T-helper 22 cell (primary cell): ENCODE data around the gene C5orf58.

Experiments used
- DNase-seq: peaks from one replicate; pipeline ENCODE4 v3.0.0-alpha.2; 2020; ENCODE audit warnings: low read depth

The C5orf58 gene

DNA sequence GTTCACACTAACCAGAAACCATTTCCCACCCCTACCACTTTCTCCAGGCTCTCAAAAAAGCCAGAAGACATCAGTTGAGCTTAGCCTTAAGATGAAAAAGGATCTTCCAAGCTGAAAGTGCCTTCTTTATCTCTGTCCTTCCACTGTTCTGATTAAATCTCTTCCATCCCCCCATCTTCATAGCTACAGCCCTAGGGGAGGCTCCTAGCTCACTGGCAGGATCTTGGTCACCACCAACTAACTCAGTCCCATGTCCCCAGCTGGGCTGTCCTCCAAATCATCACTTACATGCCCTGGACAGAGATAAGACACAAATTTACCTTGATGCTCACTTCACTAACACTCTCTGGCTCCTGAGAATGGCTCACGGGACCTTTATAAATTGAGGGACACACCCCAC lies 50.5 kb downstream of the C5orf58 start:
- no peak for DNase-seq

DNA sequence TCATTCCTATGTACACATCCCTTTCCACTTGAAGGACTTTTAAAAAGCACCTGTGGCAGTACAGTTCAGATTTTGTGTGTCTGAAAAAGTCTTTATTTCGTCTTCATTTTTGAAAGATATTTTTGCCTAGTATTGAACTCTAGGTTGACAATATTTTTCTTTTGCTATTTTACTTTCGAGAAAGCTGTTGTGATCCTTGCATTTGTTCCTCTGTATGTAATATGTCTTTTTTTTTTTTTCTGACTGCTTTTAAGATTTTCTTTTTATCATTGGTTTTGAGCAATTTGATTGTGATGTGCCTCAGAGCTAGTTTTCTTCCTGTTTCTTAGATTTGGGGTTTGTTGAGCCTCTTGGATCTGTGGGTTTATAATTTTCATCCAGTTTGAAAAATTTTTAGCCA lies 51.4 kb downstream of the C5orf58 start:
- no peak for DNase-seq

DNA sequence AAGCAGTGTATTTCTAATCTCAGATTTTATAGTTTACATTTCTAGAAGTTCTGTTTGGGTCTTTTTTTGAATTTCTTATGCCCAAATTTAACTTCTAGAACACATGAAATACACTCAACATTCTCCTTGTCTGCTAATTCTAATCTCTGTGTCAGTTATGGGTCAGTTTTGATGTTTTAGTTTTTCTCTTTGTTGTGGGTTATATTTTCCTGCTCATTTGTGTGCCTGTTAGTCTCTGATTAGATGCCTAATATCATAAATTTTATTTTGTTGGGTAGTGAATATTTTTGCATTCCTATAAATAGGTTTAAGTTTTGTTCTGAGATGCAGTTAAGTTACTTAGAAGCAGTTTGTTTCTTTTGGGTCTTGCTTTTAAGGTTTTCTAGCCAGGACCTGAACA lies 52.4 kb downstream of the C5orf58 start:
- no peak for DNase-seq

DNA sequence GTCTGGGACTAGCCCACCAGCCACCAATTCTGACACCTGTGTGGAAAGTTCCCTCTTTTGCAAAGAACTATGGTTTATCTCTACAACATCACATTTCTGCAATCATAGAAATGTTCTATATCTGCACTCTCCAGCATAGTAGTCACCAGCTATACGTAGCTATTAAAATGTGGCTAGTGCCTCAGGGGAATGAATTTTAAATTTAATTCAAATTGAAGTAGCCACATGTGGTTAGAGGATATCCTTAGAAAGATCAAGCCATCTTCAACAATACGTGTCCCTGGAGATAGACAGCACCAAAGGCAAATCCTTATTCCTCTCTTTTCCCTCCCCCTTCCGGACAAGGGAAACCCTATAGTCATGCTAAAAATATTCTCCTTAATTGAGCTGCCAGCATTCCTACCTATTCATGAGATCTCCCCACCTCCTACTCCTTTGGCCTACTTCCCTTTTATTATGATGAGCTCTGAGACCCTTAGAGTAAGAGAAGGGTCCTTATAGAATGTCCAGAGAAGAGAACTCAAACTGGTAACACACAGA lies 53.7 kb downstream of the C5orf58 start:
- no peak for DNase-seq

DNA sequence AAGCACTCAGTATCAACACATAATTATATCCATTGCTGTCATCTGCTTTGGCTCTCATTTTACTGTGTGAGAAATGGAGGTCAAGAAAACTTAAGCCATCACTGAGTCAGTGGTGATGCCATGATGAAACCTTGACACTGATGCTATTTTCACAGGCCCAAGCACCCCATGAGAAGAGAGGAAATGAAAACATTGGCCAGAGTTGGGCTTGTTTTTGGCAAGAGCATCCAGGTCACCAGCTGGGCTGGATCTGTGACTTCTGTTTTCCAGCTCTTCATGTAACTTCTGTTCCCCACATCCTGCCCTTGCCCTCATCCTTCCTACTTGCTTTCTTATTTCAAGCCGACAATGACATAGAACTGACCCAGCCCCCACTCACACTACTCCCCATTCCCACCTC lies 54.7 kb downstream of the C5orf58 start:
- DNase-seq = no peak

DNA sequence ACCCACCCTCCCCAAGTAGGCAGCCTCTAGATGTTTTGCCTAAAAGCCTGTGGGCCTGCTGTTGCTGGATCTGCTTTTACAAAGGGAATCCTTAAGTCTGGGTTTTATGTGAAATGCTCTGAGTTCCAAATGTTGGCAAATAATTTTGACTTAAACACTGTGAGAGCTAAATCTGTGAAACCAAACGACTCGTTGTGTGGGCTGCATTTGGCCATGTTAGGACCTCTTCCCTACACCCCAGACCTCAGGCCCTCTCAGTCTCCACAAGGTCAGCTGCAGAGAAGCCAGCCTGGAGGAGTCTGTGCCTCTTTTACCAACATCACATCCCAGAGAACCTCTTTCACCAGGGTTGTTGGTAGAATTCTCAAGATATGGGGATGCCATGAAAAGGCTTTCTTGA lies 55.4 kb downstream of the C5orf58 start:
- DNase-seq = no peak

DNA sequence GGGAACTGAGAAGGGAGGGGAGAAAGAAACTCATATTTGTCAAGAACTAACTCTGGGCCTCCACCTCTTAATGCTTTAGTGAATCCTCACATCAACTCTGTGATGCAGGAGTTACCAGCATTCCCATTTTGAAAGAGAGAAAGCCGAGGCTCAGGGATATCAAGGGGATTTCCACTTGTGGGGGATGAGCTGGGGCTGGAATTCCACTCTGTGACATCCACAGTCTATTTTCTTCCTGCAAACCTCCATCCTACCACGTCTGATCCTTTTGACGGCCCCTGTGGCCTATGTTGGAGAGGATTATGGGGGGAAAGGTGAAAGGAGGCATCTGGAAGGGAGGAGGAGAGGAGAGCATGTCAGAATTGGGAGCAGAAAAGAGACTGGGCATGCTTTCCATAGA lies 55.8 kb downstream of the C5orf58 start:
- no peak for DNase-seq

DNA sequence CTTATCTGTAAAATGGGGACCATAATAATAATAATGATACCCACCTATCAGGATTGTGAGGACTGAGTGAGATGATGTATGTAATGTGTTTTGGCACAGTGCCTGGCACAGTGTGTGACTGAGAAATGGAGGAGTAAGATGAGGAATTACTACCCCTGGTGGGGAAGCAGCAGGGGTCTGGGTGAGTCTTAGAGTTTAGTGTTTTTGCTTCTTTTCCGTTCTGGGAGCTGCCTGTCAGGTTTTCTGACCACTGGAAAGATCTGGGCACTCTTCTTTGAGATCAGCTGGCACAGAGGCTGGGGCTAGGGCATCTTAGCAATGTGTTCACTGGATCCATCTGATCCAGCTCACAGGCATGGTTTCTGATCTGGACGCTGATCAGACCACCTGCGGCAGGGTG lies 56.3 kb downstream of the C5orf58 start:
- no peak for DNase-seq

DNA sequence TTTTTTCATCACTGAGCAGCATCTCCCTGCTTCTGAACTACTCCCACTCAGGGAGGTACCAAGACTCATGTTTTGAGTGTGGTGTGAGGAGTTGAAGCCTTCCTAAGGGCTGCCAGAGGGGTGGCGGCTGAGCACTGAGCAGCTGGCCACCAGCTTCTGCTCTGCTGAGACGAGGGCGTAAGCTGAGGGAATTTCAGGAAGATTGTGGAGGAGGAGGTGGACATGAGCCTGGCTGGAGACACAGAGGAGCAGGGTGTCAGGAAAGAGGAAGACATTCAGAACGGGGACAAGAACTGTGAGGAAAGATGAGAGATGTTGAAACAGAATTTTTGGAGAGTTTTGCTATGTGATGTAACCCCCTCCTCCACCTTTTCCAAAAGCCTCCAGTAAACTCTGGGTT lies 57.0 kb downstream of the C5orf58 start:
- DNase-seq = no peak

DNA sequence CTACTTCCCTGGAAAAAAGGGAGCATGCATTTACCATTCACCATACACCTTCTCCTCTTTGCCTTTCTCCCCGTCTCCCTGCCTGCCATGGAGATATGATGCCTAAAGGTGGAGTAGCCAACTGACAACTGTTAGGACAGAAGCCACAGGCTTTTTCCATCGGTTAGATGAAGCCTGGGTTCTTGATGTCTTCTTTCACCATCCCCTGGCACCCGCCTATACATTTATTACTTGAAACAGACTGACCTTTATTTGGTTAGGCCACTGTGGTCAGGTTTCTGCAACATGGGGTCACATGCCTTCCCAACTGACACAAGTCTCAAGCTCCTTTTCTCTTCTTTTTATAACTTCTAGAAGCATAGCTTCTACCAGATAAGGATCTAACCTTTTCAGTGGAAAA lies 57.7 kb downstream of the C5orf58 start:
- DNase-seq = no peak

DNA sequence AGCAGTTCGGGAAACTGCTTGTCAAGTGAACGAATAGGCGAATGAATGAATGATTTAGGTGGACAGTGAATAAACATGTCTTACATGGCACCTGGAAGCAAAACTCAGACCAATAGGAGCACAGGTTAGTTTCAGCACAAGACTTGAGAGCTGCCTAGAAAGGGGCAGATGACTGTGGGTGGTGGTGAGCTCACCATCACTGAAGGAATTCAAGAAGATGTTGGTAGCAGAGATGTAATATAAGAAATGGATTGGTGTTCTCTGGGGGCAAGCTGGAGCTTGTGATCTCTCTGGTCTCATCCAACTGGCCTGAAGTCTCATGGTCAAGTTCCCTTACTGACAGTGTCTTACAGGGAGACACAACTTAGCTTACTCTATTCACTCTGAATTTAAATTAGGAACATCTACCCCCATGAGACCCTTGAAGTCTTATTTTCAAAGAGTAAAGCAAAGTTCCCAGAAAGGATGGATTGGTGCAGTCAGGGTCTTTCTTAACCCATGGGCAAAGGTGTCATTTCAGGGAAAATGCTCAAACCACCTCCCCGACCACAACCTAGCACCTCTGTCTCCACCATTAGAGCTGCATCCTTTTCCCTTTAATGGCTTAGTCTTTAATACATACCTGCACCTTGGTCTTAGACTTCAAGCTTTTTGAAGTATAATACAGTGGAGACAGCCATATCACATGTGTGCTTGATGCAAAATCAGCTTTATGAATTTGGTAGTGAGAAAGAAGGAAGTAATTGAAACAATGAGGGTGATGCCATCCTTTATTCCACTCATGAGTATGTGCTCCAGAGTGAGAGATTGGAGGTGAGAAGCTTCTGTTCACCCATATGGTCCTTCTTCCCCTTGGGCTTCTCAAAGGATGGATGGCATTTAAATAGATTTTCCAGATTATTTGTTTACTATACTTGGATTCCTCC lies 59.7 kb downstream of the C5orf58 start:
- DNase-seq = no peak

DNA sequence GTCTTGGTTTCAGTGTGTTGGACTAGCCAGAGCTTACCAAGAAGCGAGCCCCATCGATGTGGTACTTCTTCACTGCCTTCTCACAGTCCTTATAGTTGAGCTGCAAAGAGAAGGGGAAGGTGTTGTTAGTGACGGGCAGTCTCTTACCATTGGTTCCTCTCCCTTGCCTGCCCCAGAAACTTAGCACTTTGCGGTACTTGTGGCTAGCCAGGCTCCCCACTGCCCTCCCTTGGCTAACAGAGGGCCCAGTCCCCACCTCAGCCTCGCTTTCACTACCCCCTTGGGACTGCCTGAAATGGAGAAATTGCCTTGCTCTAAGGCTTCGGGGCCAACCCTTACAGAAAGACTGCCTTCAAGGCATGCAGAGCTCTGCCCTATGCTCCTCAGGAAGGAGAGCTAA lies 60.5 kb downstream of the C5orf58 start:
- DNase-seq = no peak

DNA sequence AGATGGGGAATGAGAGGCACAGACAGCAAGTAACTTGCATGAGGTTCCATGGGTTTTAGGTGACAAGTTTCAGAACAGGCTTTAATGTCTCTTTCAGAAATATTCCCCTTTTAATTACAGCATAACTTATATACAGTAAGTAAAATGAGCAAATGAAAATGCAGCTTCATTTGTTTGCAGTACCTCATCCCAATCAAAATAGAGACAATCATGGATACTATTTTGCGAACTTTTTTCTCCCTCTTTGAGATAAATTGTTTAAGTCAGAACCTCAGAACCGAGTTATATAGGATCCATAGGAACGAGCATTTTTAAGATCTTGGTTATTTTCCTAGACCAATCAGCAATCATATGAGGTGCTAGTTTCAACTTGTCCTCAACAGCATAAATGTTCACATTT lies 61.3 kb downstream of the C5orf58 start:
- DNase-seq = no peak

DNA sequence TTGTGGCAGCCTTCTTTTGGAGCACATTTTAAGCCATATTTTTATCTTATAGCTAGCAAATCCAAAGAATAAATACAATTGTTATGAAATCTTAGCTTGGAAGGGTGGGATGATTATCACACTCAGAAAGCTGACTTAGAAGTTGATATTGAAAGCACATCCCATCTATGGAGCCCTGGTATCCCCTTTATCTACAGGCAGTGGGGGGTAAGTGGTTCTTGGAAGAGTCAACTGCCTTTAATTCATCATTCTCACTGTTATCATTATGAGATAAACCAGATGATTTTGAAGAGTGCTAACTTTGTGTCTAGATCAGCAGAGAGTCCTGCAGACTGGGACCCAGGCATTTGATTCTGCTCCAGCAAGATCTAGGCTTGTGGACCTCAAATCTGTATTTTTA lies 61.8 kb downstream of the C5orf58 start:
- no peak for DNase-seq
